UCSD-AML1 (cell line): ENCODE measurements around the gene BNC1.
"Not testable (repeated sequence)": the region's sequence is repeated elsewhere in the genome, so short reads cannot be mapped to it uniquely, and the experiment has no call there.

Source experiments
- DNase-seq: peaks from one replicate; lab custom pipeline; 2025; ENCODE audit not compliant: unreplicated experiment; lab: John Stamatoyannopoulos, UW

Gene BNC1

GRCh38 chr15:83250781-83251180 is 33.7 kb downstream of the BNC1 start:
- no peak for DNase-seq

- no peak for DNase-seq
Measured at GRCh38 chr15:83249030-83249343, 35.5 kb downstream of the BNC1 start.

- no peak for DNase-seq
Measured at GRCh38 chr15:83248151-83249029, 36.1 kb downstream of the BNC1 start.

GRCh38 chr15:83243634-83244033 is 40.8 kb downstream of the BNC1 start:
- no peak for DNase-seq

- DNase-seq, result no peak
Measured at GRCh38 chr15:83230242-83230641, 54.2 kb downstream of the BNC1 start.

- DNase-seq, result no peak
Measured at GRCh38 chr15:83225449-83225848, 59.0 kb downstream of the BNC1 start.

GRCh38 chr15:83221781-83222180 is 62.7 kb downstream of the BNC1 start:
- not testable (repeated sequence) for DNase-seq

- DNase-seq, result no peak
Measured at GRCh38 chr15:83219026-83219425, 65.4 kb downstream of the BNC1 start.

GRCh38 chr15:83215306-83215705 is 69.2 kb downstream of the BNC1 start:
- DNase-seq, result no peak

- no peak for DNase-seq
Measured at GRCh38 chr15:83210619-83211018, 73.8 kb downstream of the BNC1 start.

GRCh38 chr15:83209333-83209732 is 75.1 kb downstream of the BNC1 start:
- DNase-seq, result no peak

GRCh38 chr15:83208367-83208661 is 76.2 kb downstream of the BNC1 start:
- no peak for DNase-seq

GRCh38 chr15:83207660-83208366 is 76.7 kb downstream of the BNC1 start, which contains the start of gene HDGFL3:
HDGFL3 (minus strand) TSS chr15:83207823; CDS start chr15:83207414, 409 bp downstream.
- DNase-seq, result peak; percentile 27

GRCh38 chr15:83207009-83207659 is 77.3 kb downstream of the BNC1 start:
- DNase-seq, result no peak

GRCh38 chr15:83206526-83207008 is 77.9 kb downstream of the BNC1 start:
- no peak for DNase-seq
